ENCODE results near the gene CCDC172.

CCDC172 gene

GRCh38 chr10:116325987-116326386 lies 1.7 kb downstream of the CCDC172 start:
- no peak overlapping the region for H3K9ac ChIP-seq
- no peaks in the 10 kb centered on the region for H3K36me3 ChIP-seq
- no peak overlapping the region for H3K4me2 ChIP-seq
- H3K4me1 ChIP-seq: peaks cover 0 to 7% (median 0%) of the 10 kb centered on the region in 10 experiments; a peak in 2 of 20 replicates
- TF ChIP-seq Cebpa-rat (IDR thresholded peaks at IDR 0.05): no peak
- no peak overlapping the region for H3K4me3 ChIP-seq
- H3K9me3 ChIP-seq (replicated peaks in 1 of 11): no peaks in the 10 kb centered on the region
- H3K27ac ChIP-seq: no peak overlapping the region
- no peaks in the 10 kb centered on the region for H3K27me3 ChIP-seq
- H4K20me1 ChIP-seq: no peaks in the 10 kb centered on the region

- no peak overlapping the region for H3K27ac ChIP-seq
- TF ChIP-seq Cebpa-rat (IDR thresholded peaks at IDR 0.05): no peak
- H3K4me3 ChIP-seq: no peak overlapping the region
- peaks cover 0 to 7% (median 0%) of the 10 kb centered on the region in 10 experiments; a peak in 2 of 20 replicates for H3K4me1 ChIP-seq
- no peak overlapping the region for H3K9ac ChIP-seq
- H3K9me3 ChIP-seq (replicated peaks in 1 of 11): no peaks in the 10 kb centered on the region
- no peaks in the 10 kb centered on the region for H4K20me1 ChIP-seq
- H3K4me2 ChIP-seq: no peak overlapping the region
- no peaks in the 10 kb centered on the region for H3K27me3 ChIP-seq
- no peaks in the 10 kb centered on the region for H3K36me3 ChIP-seq
These were observed 4.9 kb downstream of the CCDC172 start for GRCh38 chr10:116329153-116329552.

- Histone ChIP-seq H3K4me3 (no peak overlapping the region), H3K27ac (no peak overlapping the region), H4K20me1 (no peaks in the 10 kb centered on the region), H3K27me3 (no peaks in the 10 kb centered on the region), H3K9me3 (replicated peaks in 1 of 11) (no peaks in the 10 kb centered on the region), H3K4me1 (no peaks in the 10 kb centered on the region; a peak in 1 of 20 replicates), H3K4me2 (no peak overlapping the region), H3K36me3 (no peaks in the 10 kb centered on the region), H3K9ac (no peak overlapping the region)
- no peak for TF ChIP-seq Cebpa-rat (IDR thresholded peaks at IDR 0.05)
These were observed 7.6 kb downstream of the CCDC172 start for GRCh38 chr10:116331815-116332214.

DNA sequence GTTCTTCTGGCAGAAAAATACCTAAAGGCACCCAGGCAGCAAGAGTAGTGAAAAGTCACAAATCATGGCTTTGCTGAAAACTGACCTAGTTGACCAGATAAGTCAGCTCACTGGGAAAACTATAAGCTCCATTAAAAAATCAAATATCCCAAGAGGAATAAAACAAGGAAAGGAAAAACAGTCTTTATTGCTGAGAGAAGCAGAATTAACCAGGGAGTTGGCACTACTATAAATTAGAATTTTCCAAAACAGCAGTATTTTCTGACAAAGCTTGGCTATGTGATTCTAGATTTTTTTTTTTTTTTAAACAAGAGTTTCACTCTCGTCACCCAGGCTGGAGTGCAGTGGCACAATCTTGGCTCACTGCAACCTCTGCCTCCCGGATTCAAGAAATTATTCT lies 12.6 kb downstream of the CCDC172 start:
- no peak for TF ChIP-seq Cebpa-rat (IDR thresholded peaks at IDR 0.05)
- Histone ChIP-seq H3K27ac (no peak overlapping the region), H3K4me1 (no peaks in the 10 kb centered on the region; a peak in 1 of 20 replicates), H4K20me1 (no peaks in the 10 kb centered on the region), H3K36me3 (no peaks in the 10 kb centered on the region), H3K4me2 (no peak overlapping the region), H3K4me3 (no peak overlapping the region), H3K27me3 (no peaks in the 10 kb centered on the region), H3K9ac (no peak overlapping the region), H3K9me3 (replicated peaks in 1 of 11) (no peaks in the 10 kb centered on the region)

DNA sequence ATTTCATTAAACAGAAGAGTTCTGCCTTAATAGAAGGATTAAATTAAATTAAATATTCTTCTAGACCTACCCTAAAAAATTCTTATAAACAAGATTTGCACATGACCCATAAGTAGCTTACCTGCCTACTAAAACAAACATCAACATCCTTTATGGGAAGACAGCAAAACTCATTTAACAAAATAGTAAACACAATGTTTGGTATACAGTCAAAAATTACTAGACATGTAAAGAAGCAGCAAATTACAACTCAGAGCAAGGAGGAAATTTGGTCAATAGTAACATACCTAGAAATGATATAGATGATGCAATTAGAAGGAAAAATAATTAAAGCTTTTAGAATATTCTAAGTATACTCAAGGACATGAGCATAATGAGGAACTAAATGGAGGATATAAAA lies 27.9 kb downstream of the CCDC172 start:
- Histone ChIP-seq H3K9me3 (replicated peaks in 1 of 11) (peaks cover 0 to 11% (median 8%) of the 10 kb centered on the region in 11 experiments; a peak in 7 of 22 replicates), H3K4me3 (no peak overlapping the region), H4K20me1 (no peaks in the 10 kb centered on the region), H3K27me3 (no peaks in the 10 kb centered on the region), H3K9ac (no peak overlapping the region), H3K4me2 (no peak overlapping the region), H3K27ac (no peak overlapping the region), H3K4me1 (no peaks in the 10 kb centered on the region), H3K36me3 (no peaks in the 10 kb centered on the region)
- no peak for TF ChIP-seq Cebpa-rat (IDR thresholded peaks at IDR 0.05)

DNA sequence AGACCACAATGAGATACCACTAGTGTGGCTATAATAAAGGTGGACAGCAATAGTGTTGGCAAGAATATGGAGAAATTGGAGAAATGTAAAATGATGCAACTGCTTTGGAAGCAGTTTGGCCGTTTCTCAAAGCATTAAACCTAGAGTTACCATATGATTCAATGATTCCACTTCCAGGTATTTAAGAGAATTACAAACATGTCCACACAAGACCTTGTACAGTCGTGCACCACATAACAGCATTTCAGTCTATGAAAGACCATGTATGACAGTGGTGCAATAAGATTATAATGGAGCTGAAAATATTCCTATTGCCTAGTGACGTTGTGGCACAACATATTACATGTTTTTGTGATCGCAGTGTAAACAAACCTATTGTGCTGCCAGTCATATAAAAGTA lies 29.6 kb downstream of the CCDC172 start:
- Histone ChIP-seq H3K4me1 (no peaks in the 10 kb centered on the region), H3K4me2 (no peak overlapping the region), H3K27me3 (no peaks in the 10 kb centered on the region), H3K36me3 (no peaks in the 10 kb centered on the region), H4K20me1 (no peaks in the 10 kb centered on the region), H3K4me3 (no peak overlapping the region), H3K9ac (no peak overlapping the region), H3K27ac (no peak overlapping the region), H3K9me3 (replicated peaks in 1 of 11) (peaks cover 0 to 11% (median 8%) of the 10 kb centered on the region in 11 experiments; a peak in 7 of 22 replicates)
- no peak for TF ChIP-seq Cebpa-rat (IDR thresholded peaks at IDR 0.05)

GRCh38 chr10:116355341-116355740 lies 31.1 kb downstream of the CCDC172 start:
- Histone ChIP-seq H3K9ac (no peak overlapping the region), H3K4me2 (no peak overlapping the region), H3K27me3 (no peaks in the 10 kb centered on the region), H3K27ac (no peak overlapping the region), H3K4me1 (no peaks in the 10 kb centered on the region), H3K9me3 (replicated peaks in 1 of 11) (peaks cover 0 to 11% (median 8%) of the 10 kb centered on the region in 11 experiments; a peak in 7 of 22 replicates), H3K36me3 (no peaks in the 10 kb centered on the region), H3K4me3 (no peak overlapping the region), H4K20me1 (no peaks in the 10 kb centered on the region)
- TF ChIP-seq Cebpa-rat (IDR thresholded peaks at IDR 0.05): no peak

GRCh38 chr10:116356833-116357232 lies 32.6 kb downstream of the CCDC172 start:
- no peak overlapping the region for H3K27ac ChIP-seq

DNA sequence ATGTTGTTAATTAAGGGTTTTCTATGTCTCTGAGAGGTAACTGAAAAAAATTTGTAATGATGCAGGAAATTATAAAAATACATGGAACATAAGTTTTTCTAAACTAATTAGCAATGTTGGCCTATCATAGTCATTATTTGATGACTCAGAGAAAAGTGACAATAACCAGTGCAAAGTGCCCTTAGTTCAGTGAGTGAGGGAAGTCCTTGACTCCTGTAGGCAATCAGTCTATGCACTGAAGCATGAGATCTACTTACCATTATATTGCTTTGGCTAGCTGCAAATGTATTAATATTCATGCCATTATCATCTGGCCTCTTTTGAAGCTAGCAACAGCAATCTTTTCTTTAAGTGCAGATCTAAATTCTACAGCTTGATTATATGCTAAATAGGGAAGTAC lies 40.6 kb downstream of the CCDC172 start:
- Histone ChIP-seq H3K9me3 (replicated peaks in 1 of 11) (no peaks in the 10 kb centered on the region), H3K27ac (no peak overlapping the region), H4K20me1 (no peaks in the 10 kb centered on the region), H3K4me2 (no peak overlapping the region), H3K27me3 (no peaks in the 10 kb centered on the region), H3K36me3 (no peaks in the 10 kb centered on the region), H3K9ac (no peak overlapping the region), H3K4me3 (no peak overlapping the region), H3K4me1 (no peaks in the 10 kb centered on the region)
- TF ChIP-seq Cebpa-rat (IDR thresholded peaks at IDR 0.05): no peak

More at GRCh38 chr10:116356833-116357232, 32.6 kb downstream of the CCDC172 start:
- Histone ChIP-seq H3K27me3 (no peaks in the 10 kb centered on the region), H3K4me3 (no peak overlapping the region), H3K4me2 (no peak overlapping the region), H3K9me3 (replicated peaks in 1 of 11) (peaks cover 0 to 6% (median 2%) of the 10 kb centered on the region in 11 experiments; a peak in 6 of 22 replicates), H3K9ac (no peak overlapping the region), H4K20me1 (no peaks in the 10 kb centered on the region), H3K4me1 (no peaks in the 10 kb centered on the region), H3K36me3 (no peaks in the 10 kb centered on the region)
- no peak for TF ChIP-seq Cebpa-rat (IDR thresholded peaks at IDR 0.05)

GRCh38 chr10:116371737-116372136 lies 47.5 kb downstream of the CCDC172 start:
- Histone ChIP-seq H3K4me1 (no peaks in the 10 kb centered on the region), H3K4me3 (no peak overlapping the region), H4K20me1 (no peaks in the 10 kb centered on the region), H3K4me2 (no peak overlapping the region), H3K27me3 (no peaks in the 10 kb centered on the region), H3K27ac (no peak overlapping the region), H3K36me3 (no peaks in the 10 kb centered on the region), H3K9me3 (replicated peaks in 1 of 11) (no peaks in the 10 kb centered on the region), H3K9ac (no peak overlapping the region)
- TF ChIP-seq Cebpa-rat (IDR thresholded peaks at IDR 0.05): no peak

Data from BLaER1 treated with 17β-estradiol and CSF1 and Interleukin-3, amounts not matched to agents 10 nM and 100 nM (cell line).